ENCODE results near the gene OR6K6. TPM values are rescaled to one million over a fixed set of nuclear protein-coding genes. Genes with fewer than 3 reads are reported as not detected.

The OR6K6 gene, protein sequence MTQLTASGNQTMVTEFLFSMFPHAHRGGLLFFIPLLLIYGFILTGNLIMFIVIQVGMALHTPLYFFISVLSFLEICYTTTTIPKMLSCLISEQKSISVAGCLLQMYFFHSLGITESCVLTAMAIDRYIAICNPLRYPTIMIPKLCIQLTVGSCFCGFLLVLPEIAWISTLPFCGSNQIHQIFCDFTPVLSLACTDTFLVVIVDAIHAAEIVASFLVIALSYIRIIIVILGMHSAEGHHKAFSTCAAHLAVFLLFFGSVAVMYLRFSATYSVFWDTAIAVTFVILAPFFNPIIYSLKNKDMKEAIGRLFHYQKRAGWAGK
- total RNA-seq, result not detected in 2 replicates

DNA sequence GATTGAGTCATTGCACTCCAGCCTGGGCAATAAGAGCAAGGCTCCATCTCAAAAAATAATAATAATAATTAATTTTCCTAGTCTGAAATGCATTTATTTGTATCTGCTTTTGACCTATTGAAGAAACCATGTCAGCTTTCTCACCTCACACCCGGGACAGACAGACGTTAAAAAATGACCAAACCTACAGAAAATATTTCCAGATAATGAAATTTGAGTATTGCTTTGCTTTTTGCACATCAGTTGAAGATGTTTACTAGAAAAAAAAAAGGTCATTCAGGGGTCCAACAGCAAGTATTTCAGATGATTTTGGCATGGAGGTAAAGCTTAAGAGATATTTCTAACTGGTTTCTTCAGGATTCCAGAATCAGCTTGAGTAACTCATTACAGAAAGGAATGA, at the start of gene OR6K6:
TSS of gene OR6K6 (plus strand) at position 301 of the 400 bp plus-strand sequence. CDS start 168 bp downstream, outside the sequence.

DNA sequence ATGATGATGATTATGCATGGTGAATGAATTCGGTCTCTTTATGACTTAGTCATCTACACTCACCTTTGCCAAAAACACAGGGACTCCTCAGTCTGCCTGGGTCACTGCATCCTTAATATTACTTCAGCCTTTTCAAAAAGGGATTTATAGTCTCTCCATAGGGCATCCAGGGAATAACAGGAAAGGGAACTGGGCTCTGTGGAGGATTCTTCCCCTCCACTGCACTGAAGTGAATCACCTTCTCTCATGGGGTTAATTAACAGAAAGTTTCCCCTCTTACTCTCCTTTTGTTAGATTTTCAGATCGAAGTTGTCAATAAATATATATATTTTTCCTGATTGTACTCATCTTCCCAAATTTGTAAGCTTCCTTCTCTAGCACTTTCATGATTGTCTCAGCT, 33.9 kb upstream of the OR6K6 start, which contains the start of gene OR6K3:
TSS of gene OR6K3 (minus strand) at position 101 of the 400 bp plus-strand sequence. CDS start 2,605 bp downstream, outside the sequence.

DNA sequence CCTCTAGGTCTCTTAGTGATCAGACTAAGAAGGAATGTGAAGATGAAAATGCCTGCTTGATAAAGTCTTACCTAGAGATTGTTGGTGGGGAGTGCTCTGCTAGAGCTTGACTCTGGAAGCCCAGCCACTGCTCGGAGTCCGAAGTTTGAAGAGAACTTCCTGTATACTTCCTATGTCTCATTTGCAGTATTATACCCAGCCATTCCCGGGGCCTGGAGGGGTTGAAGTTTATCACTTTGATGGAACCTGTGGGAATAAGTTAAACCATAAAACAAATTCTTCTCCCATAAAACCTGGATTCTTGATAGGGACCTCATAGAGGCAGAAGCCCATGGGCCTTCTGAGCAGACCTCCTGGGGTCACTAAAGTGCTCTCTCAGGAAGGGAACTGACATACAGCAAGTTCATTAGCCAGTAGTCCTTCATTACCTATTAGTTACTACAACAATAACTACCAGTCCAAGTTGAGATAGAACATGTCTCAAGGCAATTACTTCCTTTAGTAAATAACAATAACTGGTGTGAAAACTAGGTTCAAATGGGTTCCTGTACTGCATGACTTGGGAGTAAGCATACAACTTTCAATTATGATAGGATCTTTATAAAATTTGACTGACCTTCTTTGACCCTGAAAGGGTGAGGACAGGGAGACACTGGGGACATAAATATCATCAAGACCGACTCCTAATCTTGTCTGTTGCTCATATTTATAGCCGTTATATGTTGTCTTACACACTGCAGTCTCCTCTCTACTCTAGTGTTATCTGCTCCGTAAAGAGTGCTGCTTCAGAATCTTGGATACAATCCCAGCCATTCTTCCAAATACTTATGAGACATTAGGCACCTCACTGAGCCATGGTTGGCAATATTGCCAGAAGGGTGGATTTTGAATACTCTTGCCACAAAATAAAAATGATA, 17.7 kb downstream of the OR6K6 start, which contains the start of gene OR6N1:
TSS of gene OR6N1 (minus strand) at position 246 of the 917 bp plus-strand sequence. CDS start 5,513 bp downstream, outside the sequence.

DNA sequence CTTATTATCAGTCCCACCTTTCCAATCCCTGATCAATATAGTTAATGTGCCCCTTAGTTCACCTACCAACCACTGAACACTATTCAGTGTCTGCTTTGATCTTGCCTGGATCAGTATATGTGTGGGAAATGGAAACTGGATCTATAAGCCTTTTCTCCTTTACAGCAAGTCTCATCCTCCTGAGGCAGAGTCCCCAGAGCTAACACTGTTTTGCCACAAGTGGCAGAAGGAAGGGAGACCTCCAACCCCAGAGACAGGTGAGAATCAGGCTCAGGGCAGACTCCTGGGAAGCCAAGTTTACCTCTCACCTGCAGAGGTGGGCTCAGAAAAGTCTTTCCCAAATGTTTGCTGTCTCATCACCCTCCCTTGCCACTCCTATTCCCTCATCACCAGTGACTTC, 26.6 kb downstream of the OR6K6 start, which contains the start of gene OR6N2:
TSS of gene OR6N2 (minus strand) at position 101 of the 400 bp plus-strand sequence. CDS start 3,569 bp downstream, outside the sequence.

Small RNA genes within 50 kb of the gene (small RNA-seq; reads per million reads assigned to genes)
- gene OR2AQ1P, result not detected

Other genes starting within 250 kb of the OR6K6 start
- not detected in 2 replicates for gene OR6Y1, start 200.3 kb upstream of the OR6K6 start, total RNA-seq
- gene OR6P1, start 184.1 kb upstream of the OR6K6 start, total RNA-seq, result not detected in 2 replicates
- not detected in 2 replicates for gene OR10X1, start 174.8 kb upstream of the OR6K6 start, total RNA-seq
- gene OR10Z1, start 149.5 kb upstream of the OR6K6 start, total RNA-seq, result not detected in 2 replicates
- gene SPTA1, start 68.0 kb upstream of the OR6K6 start, total RNA-seq, result under 0.01 TPM in 1 of 2 replicates, not detected in the other
- not detected in 2 replicates for gene OR6K2, start 54.1 kb upstream of the OR6K6 start, total RNA-seq
- not detected in 2 replicates for gene OR6K3, start 34.0 kb upstream of the OR6K6 start, total RNA-seq
- not detected in 2 replicates for gene OR6N1, start 17.5 kb downstream of the OR6K6 start, total RNA-seq
- not detected in 2 replicates for gene OR6N2, start 26.5 kb downstream of the OR6K6 start, total RNA-seq
- gene MNDA, start 76.6 kb downstream of the OR6K6 start, total RNA-seq, result not detected in 2 replicates
- gene PYHIN1, start 176.8 kb downstream of the OR6K6 start, total RNA-seq, result 0.20 and 2.6 TPM in 2 replicates